Myocyte (in vitro differentiated cells): ENCODE measurements around the gene XXYLT1. TPM values are rescaled to one million over a fixed set of nuclear protein-coding genes. Genes with fewer than 3 reads are reported as not detected.
A peak's percentile ranks its signal among the peaks of the same experiment; 100 is the strongest.
"Not testable (repeated sequence)": the region's sequence is repeated elsewhere in the genome, so short reads cannot be mapped to it uniquely, and the experiment has no call there.

Experiments used
- DNase-seq: peaks from one replicate; pipeline ENCODE4 v3.0.0-alpha.2; 2012; ENCODE audit warnings: low read depth
- total RNA-seq: library from RNA; depleted of rRNA; stranded (reverse); fragments of >200 nt; gene quantifications from 2 replicates; pipeline ENCODE4 v1.2.3, GENCODE V29; 2014

Gene XXYLT1
- total RNA-seq, 1 donor from 2014 or later, result 14.5 TPM

- no peak for DNase-seq
These were observed 154.4 kb downstream of the XXYLT1 start for GRCh38 chr3:195116407-195117185.

- DNase-seq, result no peak
These were observed 155.2 kb downstream of the XXYLT1 start for GRCh38 chr3:195115600-195116406.

GRCh38 chr3:195114786-195115599, 156.0 kb downstream of the XXYLT1 start:
- peak; percentile 37 for DNase-seq

GRCh38 chr3:195113536-195114425, 157.2 kb downstream of the XXYLT1 start:
- DNase-seq, result no peak

GRCh38 chr3:195113048-195113447, 157.9 kb downstream of the XXYLT1 start:
- no peak for DNase-seq

- no peak for DNase-seq
These were observed 158.6 kb downstream of the XXYLT1 start for GRCh38 chr3:195112361-195112791.

GRCh38 chr3:195111766-195112165, 159.2 kb downstream of the XXYLT1 start:
- no peak for DNase-seq

- no peak for DNase-seq
These were observed 159.6 kb downstream of the XXYLT1 start for GRCh38 chr3:195111319-195111705.

- no peak for DNase-seq
These were observed 160.2 kb downstream of the XXYLT1 start for GRCh38 chr3:195110647-195111318.

- DNase-seq, result no peak
These were observed 161.8 kb downstream of the XXYLT1 start for GRCh38 chr3:195109098-195109657.

GRCh38 chr3:195107593-195107992, 163.4 kb downstream of the XXYLT1 start:
- no peak for DNase-seq

- not testable (repeated sequence) for DNase-seq
These were observed 163.9 kb downstream of the XXYLT1 start for GRCh38 chr3:195107031-195107430.

GRCh38 chr3:195106418-195106906, 164.5 kb downstream of the XXYLT1 start:
- DNase-seq, result peak; percentile 55

- DNase-seq, result no peak
These were observed 165.0 kb downstream of the XXYLT1 start for GRCh38 chr3:195105841-195106417.

GRCh38 chr3:195105389-195105788, 165.6 kb downstream of the XXYLT1 start:
- DNase-seq, result no peak

- no peak for DNase-seq
These were observed 166.6 kb downstream of the XXYLT1 start for GRCh38 chr3:195104340-195104739.

- DNase-seq, result no peak
These were observed 167.3 kb downstream of the XXYLT1 start for GRCh38 chr3:195103623-195104022.

GRCh38 chr3:195102609-195103467, 168.1 kb downstream of the XXYLT1 start:
- peak; percentile 54 for DNase-seq
